CD4-positive, alpha-beta T cell (primary cell): ENCODE measurements around the gene SLC49A4. TPM values are rescaled to one million over a fixed set of nuclear protein-coding genes. Genes with fewer than 3 reads are reported as not detected.

Experiments used
- ATAC-seq: fragments of 200-7000 bp; cut with Tn5 transposase; one replicate; pipeline ENCODE4 v1.10.0; 2022; ENCODE audit warnings: mild to moderate bottlenecking; ENCODE audit not compliant: poor library complexity
- CTCF ChIA-PET: fragments of 350-600 bp; sonication (Branson Sonifier 250); formaldehyde crosslinking; loops from one replicate; lab custom pipeline; 2021; ENCODE audit warnings: antibody characterized with exemption, inconsistent platforms; lab: Charles Lee
- POLR2A ChIA-PET: fragments of 350-600 bp; sonication (Branson Sonifier 250); formaldehyde crosslinking; loops from one replicate; lab custom pipeline; 2021; ENCODE audit warnings: antibody characterized with exemption, inconsistent platforms; lab: Charles Lee
- DNase-seq, 14 experiments: peaks; one replicate each; pipeline ENCODE4 v3.0.0-alpha.2; 2013 to 2020; ENCODE audit warnings: mixed read lengths in 2 of 14
- H3K27ac ChIP-seq, 2 donors: one replicate each; pipeline versions ENCODE4 v1.5.1 to v1.7.0; 2013; ENCODE audit warnings: low read length in 2 of 2, low read depth in 1 of 2, mild to moderate bottlenecking in 1 of 2
- H3K27me3 ChIP-seq, 2 experiments: 1 replicate in 1 of 2; 2 replicates in 1 of 2; pipeline versions ENCODE4 v1.6.1 to v1.7.0; 2013; ENCODE audit warnings: low read length in 2 of 2, control low read depth in 1 of 2, mild to moderate bottlenecking in 1 of 2, moderate library complexity in 1 of 2; ENCODE audit not compliant: insufficient read depth in 2 of 2, control insufficient read depth in 1 of 2
- H3K36me3 ChIP-seq: one replicate; pipeline ENCODE4 v1.6.1; 2013; ENCODE audit warnings: low read length, control low read depth; ENCODE audit not compliant: insufficient read depth
- H3K4me1 ChIP-seq: one replicate; pipeline ENCODE4 v1.6.1; 2013; ENCODE audit warnings: low read length, control low read depth; ENCODE audit not compliant: insufficient read depth
- H3K4me3 ChIP-seq: one replicate; pipeline ENCODE4 v1.5.1; 2013; ENCODE audit warnings: mild to moderate bottlenecking, low read length, moderate library complexity
- H3K9me3 ChIP-seq, 2 experiments: 1 replicate in 1 of 2; 2 replicates in 1 of 2; pipeline versions ENCODE4 v1.6.1 to v1.7.0; 2013; ENCODE audit warnings: low read length in 2 of 2, mild to moderate bottlenecking in 2 of 2, control low read depth in 1 of 2, moderate library complexity in 1 of 2; ENCODE audit not compliant: control insufficient read depth in 1 of 2, insufficient read depth in 1 of 2
- H3K27ac Mint-ChIP-seq: one replicate; pipeline ENCODE4 v1.8.0; 2020; ENCODE audit warnings: mixed read lengths
- H3K27me3 Mint-ChIP-seq: one replicate; pipeline ENCODE4 v1.8.0; 2021; ENCODE audit warnings: mixed read lengths
- H3K36me3 Mint-ChIP-seq: one replicate; pipeline ENCODE4 v1.8.0; 2021; ENCODE audit warnings: low read depth, mixed read lengths
- H3K4me1 Mint-ChIP-seq: one replicate; pipeline ENCODE4 v1.8.0; 2021; ENCODE audit warnings: low read depth, mixed read lengths
- H3K4me3 Mint-ChIP-seq: one replicate; pipeline ENCODE4 v1.8.0; 2020; ENCODE audit warnings: mild to moderate bottlenecking, mixed read lengths
- H3K9me3 Mint-ChIP-seq: one replicate; pipeline ENCODE4 v1.8.0; 2020; ENCODE audit warnings: mixed read lengths
- CTCF ChIP-seq: fragments of 200-600 bp; IDR thresholded peaks from one replicate; pipeline ENCODE4 v1.8.0; 2022; ENCODE audit warnings: antibody characterized with exemption, mild to moderate bottlenecking
- intact Hi-C, 2 experiments: fragments of 100-400 bp; cut with DNase I in 1 of 2; cut with micrococcal nuclease in 1 of 2; formaldehyde crosslinking; loops; one replicate each; pipeline versions ENCODE4 v1.15.1 to v1.9.0; 2023 to 2025; cut with DNase I, micrococcal nuclease
- total RNA-seq, 174 experiments: library from RNA in 2 of 174; stranded (reverse) in 2 of 174; gene quantifications; one replicate each; pipeline ENCODE4 v1.2.3 and lab custom pipeline; 2021 to 2026

Gene SLC49A4
- total RNA-seq, 2 experiments from 2014 or later, result 4.7 to 5.1 TPM

- no peaks in the 10 kb centered on the region for H3K9me3 Mint-ChIP-seq
- Histone ChIP-seq H3K4me3 (no peak overlapping the region), H3K27ac (no peak overlapping the region), H3K9me3 (no peaks in the 10 kb centered on the region), H3K4me1 (peaks cover 3% of the 10 kb centered on the region), H3K27me3 (peaks cover 0 to 8% of the 10 kb centered on the region in 2 experiments), H3K36me3 (no peaks in the 10 kb centered on the region)
- no peak overlapping the region for H3K27ac Mint-ChIP-seq
- no peak for ATAC-seq
- intact Hi-C loops, result no loop called here
- ChIA-PET POLR2A (no interaction called here), CTCF (no interaction called here)
- peaks cover 9% of the 10 kb centered on the region for H3K27me3 Mint-ChIP-seq
- H3K4me3 Mint-ChIP-seq, result no peak overlapping the region
- no peak for TF ChIP-seq CTCF
- DNase-seq, result no peak
- H3K4me1 Mint-ChIP-seq, result peaks cover 3% of the 10 kb centered on the region
- no peaks in the 10 kb centered on the region for H3K36me3 Mint-ChIP-seq
These were observed 103.4 kb downstream of the SLC49A4 start for GRCh38 chr3:122898298-122898697.

GRCh38 chr3:122902326-122902725 lies 107.5 kb downstream of the SLC49A4 start:
- H3K27ac Mint-ChIP-seq, result no peak overlapping the region
- Histone ChIP-seq H3K4me3 (no peak overlapping the region), H3K36me3 (no peaks in the 10 kb centered on the region), H3K4me1 (no peaks in the 10 kb centered on the region), H3K27ac (no peak overlapping the region), H3K27me3 (peaks cover 0 to 8% of the 10 kb centered on the region in 2 experiments), H3K9me3 (no peaks in the 10 kb centered on the region)
- intact Hi-C loops, result no loop called here
- no peak for ATAC-seq
- DNase-seq, result no peak
- H3K36me3 Mint-ChIP-seq, result no peaks in the 10 kb centered on the region
- no peak overlapping the region for H3K4me3 Mint-ChIP-seq
- peaks cover 9% of the 10 kb centered on the region for H3K27me3 Mint-ChIP-seq
- no peaks in the 10 kb centered on the region for H3K9me3 Mint-ChIP-seq
- ChIA-PET POLR2A (interaction anchor here (0.7 kb wide), 1 partner anchor 79 kb away, joined by 3 read pairs; no protein-coding TSS in a partner anchor), CTCF (no interaction called here)
- no peak for TF ChIP-seq CTCF
- no peaks in the 10 kb centered on the region for H3K4me1 Mint-ChIP-seq

GRCh38 chr3:122903171-122903570 lies 108.3 kb downstream of the SLC49A4 start:
- CTCF ChIA-PET, result no interaction called here
- H3K9me3 ChIP-seq, result no peaks in the 10 kb centered on the region
- peaks cover 0 to 8% of the 10 kb centered on the region in 2 experiments for H3K27me3 ChIP-seq
- Mint-ChIP-seq H3K4me3 (no peak overlapping the region), H3K9me3 (no peaks in the 10 kb centered on the region), H3K27me3 (peaks cover 9% of the 10 kb centered on the region), H3K36me3 (no peaks in the 10 kb centered on the region), H3K27ac (no peak overlapping the region), H3K4me1 (no peaks in the 10 kb centered on the region)
- no peaks in the 10 kb centered on the region for H3K4me1 ChIP-seq
- H3K4me3 ChIP-seq, result no peak overlapping the region
- no peak overlapping the region for H3K27ac ChIP-seq
- DNase-seq (no peak), ATAC-seq (no peak)
- H3K36me3 ChIP-seq, result no peaks in the 10 kb centered on the region
- intact Hi-C loops, result no loop called here
- no peak for TF ChIP-seq CTCF
- POLR2A ChIA-PET, result no interaction called here
